GM23338 (cell line): Measurements from ENCODE around the gene OGN. TPM values are rescaled to one million over a fixed set of nuclear protein-coding genes. Genes with fewer than 3 reads are reported as not detected.

Source experiments
- ATAC-seq: fragments of 200-7000 bp; cut with Tn5 transposase; 3 replicates; pipeline ENCODE4 v1.9.1; 2020
- DNase-seq: peaks from one replicate; pipeline ENCODE4 v3.0.0-alpha.2; 2015; ENCODE audit warnings: low spot score
- H2AFZ ChIP-seq: fragments of 200-600 bp; sonication (generic); 2 replicates; pipeline ENCODE4 v1.8.0; 2016; ENCODE audit warnings: antibody characterized with exemption, mild to moderate bottlenecking, moderate library complexity
- H3F3A ChIP-seq: fragments of 200-600 bp; sonication (generic); replicated peaks from 2 replicates; pipeline ENCODE4 v1.8.0; 2017; ENCODE audit warnings: antibody characterized with exemption, mixed run types, low read depth
- H3K27ac ChIP-seq: fragments of 200-600 bp; sonication (generic); 2 replicates; pipeline ENCODE4 v1.6.1; 2016; ENCODE audit warnings: low read depth
- H3K27me3 ChIP-seq: fragments of 200-600 bp; sonication (generic); 2 replicates; pipeline ENCODE4 v1.8.0; 2016; ENCODE audit warnings: mild to moderate bottlenecking, mixed run types, moderate library complexity; ENCODE audit not compliant: insufficient read depth
- H3K36me3 ChIP-seq: fragments of 200-600 bp; sonication (generic); 2 replicates; pipeline ENCODE4 v1.8.0; 2016; ENCODE audit warnings: mild to moderate bottlenecking; ENCODE audit not compliant: insufficient read depth
- H3K4me1 ChIP-seq: fragments of 200-600 bp; sonication (generic); 2 replicates; pipeline ENCODE4 v1.8.0; 2016; ENCODE audit warnings: mild to moderate bottlenecking, moderate library complexity; ENCODE audit not compliant: insufficient read depth
- H3K4me2 ChIP-seq: fragments of 200-600 bp; sonication (generic); 2 replicates; pipeline ENCODE4 v1.7.1; 2017; ENCODE audit warnings: mixed run types
- H3K4me3 ChIP-seq: fragments of 200-600 bp; sonication (generic); 2 replicates; pipeline ENCODE4 v1.6.1; 2016; ENCODE audit warnings: mixed run types
- H3K79me2 ChIP-seq: fragments of 200-600 bp; sonication (generic); replicated peaks from 2 replicates; pipeline ENCODE4 v1.8.0; 2017; ENCODE audit warnings: mild to moderate bottlenecking; ENCODE audit not compliant: insufficient read depth
- H3K9me2 ChIP-seq: fragments of 200-600 bp; sonication (generic); 2 replicates; pipeline ENCODE4 v1.8.0; 2017; ENCODE audit not compliant: insufficient read depth
- H4K20me1 ChIP-seq: fragments of 200-600 bp; sonication (generic); replicated peaks from 2 replicates; pipeline ENCODE4 v1.8.0; 2017; ENCODE audit warnings: mild to moderate bottlenecking; ENCODE audit not compliant: insufficient read depth
- H3K27ac Mint-ChIP-seq: 2 replicates; pipeline ENCODE4 v1.8.0; 2020; ENCODE audit warnings: inconsistent platforms, mild to moderate bottlenecking, moderate library complexity, mixed read lengths
- H3K27me3 Mint-ChIP-seq: 3 replicates; pipeline ENCODE4 v1.8.0; 2022; ENCODE audit warnings: low read depth, mild to moderate bottlenecking, moderate library complexity, mixed read lengths, inconsistent platforms; ENCODE audit not compliant: insufficient read depth, poor library complexity
- H3K36me3 Mint-ChIP-seq: 3 replicates; pipeline ENCODE4 v1.8.0; 2021; ENCODE audit warnings: low read depth, mild to moderate bottlenecking, inconsistent platforms, moderate library complexity, mixed read lengths
- H3K4me1 Mint-ChIP-seq: 3 replicates; pipeline ENCODE4 v1.8.0; 2020; ENCODE audit warnings: mild to moderate bottlenecking, inconsistent platforms, mixed read lengths
- H3K4me3 Mint-ChIP-seq: 3 replicates; pipeline ENCODE4 v1.8.0; 2021; ENCODE audit warnings: moderate library complexity, mild to moderate bottlenecking, inconsistent platforms, mixed read lengths
- H3K9me3 Mint-ChIP-seq: 3 replicates; pipeline ENCODE4 v1.8.0; 2020; ENCODE audit warnings: moderate library complexity, mild to moderate bottlenecking, inconsistent platforms, mixed read lengths
- CREB1 ChIP-seq: fragments of 250-450 bp; sonication (Bioruptor Pico); IDR thresholded peaks from 2 replicates; pipeline ENCODE4 v1.5.0; 2020; ENCODE audit warnings: low read depth, mild to moderate bottlenecking, moderate library complexity
- ETS1 ChIP-seq: IDR thresholded peaks from 2 replicates; pipeline ENCODE4 v1.6.1; 2016; ENCODE audit warnings: antibody characterized with exemption
- EZH2 ChIP-seq: fragments of 200-600 bp; sonication (generic); IDR thresholded peaks from one replicate; pipeline ENCODE4 v1.8.0; 2017; ENCODE audit warnings: antibody characterized with exemption, mild to moderate bottlenecking, low read depth; ENCODE audit not compliant: unreplicated experiment
- EZH2phosphoT487 ChIP-seq: fragments of 200-600 bp; sonication (generic); IDR thresholded peaks from one replicate; pipeline ENCODE4 v1.8.1; 2018; ENCODE audit warnings: antibody characterized with exemption; ENCODE audit not compliant: unreplicated experiment
- JUNB ChIP-seq: IDR thresholded peaks from one replicate; pipeline ENCODE4 v1.6.1; 2016; ENCODE audit warnings: antibody characterized with exemption; ENCODE audit not compliant: unreplicated experiment
- NANOG ChIP-seq: IDR thresholded peaks from 2 replicates; pipeline ENCODE4 v1.6.1; 2016; ENCODE audit warnings: antibody characterized with exemption, borderline replicate concordance
- POLR2AphosphoS5 ChIP-seq: IDR thresholded peaks from 2 replicates; pipeline ENCODE4 v1.6.1; 2016; ENCODE audit warnings: antibody characterized with exemption, low read depth
- STAT1 ChIP-seq: IDR thresholded peaks from one replicate; pipeline ENCODE4 v1.6.1; 2016; ENCODE audit warnings: antibody characterized with exemption; ENCODE audit not compliant: unreplicated experiment
- ZNF114 ChIP-seq: fragments of 250-450 bp; sonication (Bioruptor Pico); IDR thresholded peaks from 2 replicates; pipeline ENCODE4 v1.5.0; 2020; ENCODE audit warnings: mild to moderate bottlenecking, moderate library complexity
- ZNF462 ChIP-seq: fragments of 250-450 bp; sonication (Bioruptor Pico); IDR thresholded peaks from 2 replicates; pipeline ENCODE4 v1.5.0; 2020; ENCODE audit warnings: mild to moderate bottlenecking, moderate library complexity
- polyA plus RNA-seq: library from polyadenylated mRNA; unstranded; fragments of >200 nt; fragmentation: Nextera tagmentation; extraction: Ambion mirVana; gene quantifications from 2 replicates; pipeline ENCODE4 v1.2.1, GENCODE V29; 2016
- total RNA-seq: library from RNA; depleted of rRNA; stranded (reverse); fragments of >200 nt; shearing (Covaris generic); gene quantifications from 2 replicates; pipeline ENCODE4 v1.2.3, GENCODE V29; 2014
- TF ChIP-seq, protein P1 (sequence below): IDR thresholded peaks from one replicate; pipeline ENCODE4 v1.6.1; 2018; ENCODE audit warnings: antibody characterized with exemption; ENCODE audit not compliant: unreplicated experiment
- TF ChIP-seq, protein P2 (sequence below), 2 experiments: fragments of 200-600 bp in 1 of 2; sonication (generic) in 1 of 2; conservative IDR thresholded peaks; 2 replicates each; pipeline versions ENCODE4 v1.5.1 to v1.6.1; 2016 to 2017; ENCODE audit warnings: antibody characterized with exemption in 2 of 2, low read depth in 2 of 2, mild to moderate bottlenecking in 2 of 2, moderate library complexity in 1 of 2

The OGN gene
- total and polyA plus RNA-seq, 2 experiments from 2014 or later: 2.5 TPM; not detected in 1

DNA sequence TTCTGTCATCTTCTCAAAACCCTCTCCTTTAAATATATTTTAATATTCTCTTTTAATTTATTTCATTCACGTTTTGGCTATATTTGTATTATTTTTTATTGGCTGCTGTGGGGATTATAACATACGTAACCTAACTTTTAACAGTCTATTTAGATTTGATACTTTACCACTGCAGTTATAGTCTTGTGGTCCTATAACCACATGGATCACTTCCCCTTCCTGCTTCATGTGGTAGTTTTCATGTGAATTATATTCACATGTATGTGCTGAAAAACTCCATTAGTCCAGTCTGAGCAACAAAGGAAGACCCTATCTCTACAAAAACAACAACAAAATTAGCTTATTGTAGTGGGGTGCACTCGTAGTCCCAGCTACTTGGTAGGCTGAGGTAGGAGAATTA is 44.3 kb downstream of the OGN start:
- Histone ChIP-seq H4K20me1 (no peaks in the 10 kb centered on the region), H3K27ac (no peak overlapping the region), H2AFZ (no peak overlapping the region), H3K4me1 (no peaks in the 10 kb centered on the region), H3K4me2 (no peak overlapping the region), H3F3A (no peaks in the 10 kb centered on the region), H3K36me3 (no peaks in the 10 kb centered on the region; the same call in 1 of the 2 replicates), H3K27me3 (no peaks in the 10 kb centered on the region), H3K79me2 (no peaks in the 10 kb centered on the region), H3K9me2 (no peaks in the 10 kb centered on the region; the same call in 1 of the 2 replicates), H3K4me3 (no peak overlapping the region)
- TF ChIP-seq POLR2AphosphoS5: no peak
- TF ChIP-seq JUNB: no peak
- no peak for TF ChIP-seq NANOG
- TF ChIP-seq, protein P1, sequence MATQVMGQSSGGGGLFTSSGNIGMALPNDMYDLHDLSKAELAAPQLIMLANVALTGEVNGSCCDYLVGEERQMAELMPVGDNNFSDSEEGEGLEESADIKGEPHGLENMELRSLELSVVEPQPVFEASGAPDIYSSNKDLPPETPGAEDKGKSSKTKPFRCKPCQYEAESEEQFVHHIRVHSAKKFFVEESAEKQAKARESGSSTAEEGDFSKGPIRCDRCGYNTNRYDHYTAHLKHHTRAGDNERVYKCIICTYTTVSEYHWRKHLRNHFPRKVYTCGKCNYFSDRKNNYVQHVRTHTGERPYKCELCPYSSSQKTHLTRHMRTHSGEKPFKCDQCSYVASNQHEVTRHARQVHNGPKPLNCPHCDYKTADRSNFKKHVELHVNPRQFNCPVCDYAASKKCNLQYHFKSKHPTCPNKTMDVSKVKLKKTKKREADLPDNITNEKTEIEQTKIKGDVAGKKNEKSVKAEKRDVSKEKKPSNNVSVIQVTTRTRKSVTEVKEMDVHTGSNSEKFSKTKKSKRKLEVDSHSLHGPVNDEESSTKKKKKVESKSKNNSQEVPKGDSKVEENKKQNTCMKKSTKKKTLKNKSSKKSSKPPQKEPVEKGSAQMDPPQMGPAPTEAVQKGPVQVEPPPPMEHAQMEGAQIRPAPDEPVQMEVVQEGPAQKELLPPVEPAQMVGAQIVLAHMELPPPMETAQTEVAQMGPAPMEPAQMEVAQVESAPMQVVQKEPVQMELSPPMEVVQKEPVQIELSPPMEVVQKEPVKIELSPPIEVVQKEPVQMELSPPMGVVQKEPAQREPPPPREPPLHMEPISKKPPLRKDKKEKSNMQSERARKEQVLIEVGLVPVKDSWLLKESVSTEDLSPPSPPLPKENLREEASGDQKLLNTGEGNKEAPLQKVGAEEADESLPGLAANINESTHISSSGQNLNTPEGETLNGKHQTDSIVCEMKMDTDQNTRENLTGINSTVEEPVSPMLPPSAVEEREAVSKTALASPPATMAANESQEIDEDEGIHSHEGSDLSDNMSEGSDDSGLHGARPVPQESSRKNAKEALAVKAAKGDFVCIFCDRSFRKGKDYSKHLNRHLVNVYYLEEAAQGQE: no peak
- no peak for TF ChIP-seq EZH2phosphoT487
- no peak for TF ChIP-seq ZNF114 (CRISPR knock-in tag)
- TF ChIP-seq STAT1: no peak
- no peak for TF ChIP-seq EZH2
- no peak for TF ChIP-seq ETS1
- TF ChIP-seq ZNF462: no peak
- no peak for TF ChIP-seq CREB1 (CRISPR knock-in tag)
- TF ChIP-seq, protein P2, sequence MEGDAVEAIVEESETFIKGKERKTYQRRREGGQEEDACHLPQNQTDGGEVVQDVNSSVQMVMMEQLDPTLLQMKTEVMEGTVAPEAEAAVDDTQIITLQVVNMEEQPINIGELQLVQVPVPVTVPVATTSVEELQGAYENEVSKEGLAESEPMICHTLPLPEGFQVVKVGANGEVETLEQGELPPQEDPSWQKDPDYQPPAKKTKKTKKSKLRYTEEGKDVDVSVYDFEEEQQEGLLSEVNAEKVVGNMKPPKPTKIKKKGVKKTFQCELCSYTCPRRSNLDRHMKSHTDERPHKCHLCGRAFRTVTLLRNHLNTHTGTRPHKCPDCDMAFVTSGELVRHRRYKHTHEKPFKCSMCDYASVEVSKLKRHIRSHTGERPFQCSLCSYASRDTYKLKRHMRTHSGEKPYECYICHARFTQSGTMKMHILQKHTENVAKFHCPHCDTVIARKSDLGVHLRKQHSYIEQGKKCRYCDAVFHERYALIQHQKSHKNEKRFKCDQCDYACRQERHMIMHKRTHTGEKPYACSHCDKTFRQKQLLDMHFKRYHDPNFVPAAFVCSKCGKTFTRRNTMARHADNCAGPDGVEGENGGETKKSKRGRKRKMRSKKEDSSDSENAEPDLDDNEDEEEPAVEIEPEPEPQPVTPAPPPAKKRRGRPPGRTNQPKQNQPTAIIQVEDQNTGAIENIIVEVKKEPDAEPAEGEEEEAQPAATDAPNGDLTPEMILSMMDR (conservative IDR thresholded peaks at IDR 0.05; ENCODE audit: low read depth in 2 of 2): no peak
- Mint-ChIP-seq H3K27ac (no peak overlapping the region), H3K4me3 (no peak overlapping the region), H3K36me3 (peaks cover 26% of the 10 kb centered on the region), H3K27me3 (no peaks in the 10 kb centered on the region), H3K9me3 (peaks cover 15% of the 10 kb centered on the region), H3K4me1 (no peaks in the 10 kb centered on the region)
- DNase-seq: no peak
- ATAC-seq: no peak
